ENCODE measurements around the gene CCDC61. TPM values are rescaled to one million over a fixed set of nuclear protein-coding genes. Genes with fewer than 3 reads are reported as not detected.

Gene CCDC61
- total and polyA plus RNA-seq, 3 donors from 2014 or later: 25.6 to 32.5 (median 31.2) TPM

DNA sequence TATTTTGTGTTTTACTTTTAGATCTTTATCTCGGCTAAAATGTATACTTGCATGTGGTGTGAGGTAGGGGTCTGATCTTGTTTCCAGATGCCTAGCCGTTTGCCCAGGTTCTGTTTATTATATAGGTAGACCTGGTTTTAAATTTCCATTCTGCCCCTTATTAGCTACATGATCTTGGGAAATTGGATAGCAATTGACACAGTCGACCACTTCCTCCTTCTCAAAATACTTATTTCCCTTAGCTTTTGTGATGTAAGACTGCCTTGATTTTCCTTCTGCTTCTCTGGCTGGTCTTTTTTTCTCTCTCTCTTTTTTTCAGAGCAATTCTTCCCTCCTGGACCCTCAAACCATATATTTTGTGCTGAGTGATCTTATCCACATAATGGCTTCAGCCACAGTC, 30.6 kb downstream of the CCDC61 start:
- intact Hi-C loops (cut with DNase I; ENCODE audit: low total_unique reads): loop anchor here (10.0 kb wide), 1 partner anchor 239 kb away; no protein-coding TSS in a partner anchor
- H3K27ac ChIP-seq: no peak overlapping the region
- no peak for DNase-seq
- TF ChIP-seq, protein P1, sequence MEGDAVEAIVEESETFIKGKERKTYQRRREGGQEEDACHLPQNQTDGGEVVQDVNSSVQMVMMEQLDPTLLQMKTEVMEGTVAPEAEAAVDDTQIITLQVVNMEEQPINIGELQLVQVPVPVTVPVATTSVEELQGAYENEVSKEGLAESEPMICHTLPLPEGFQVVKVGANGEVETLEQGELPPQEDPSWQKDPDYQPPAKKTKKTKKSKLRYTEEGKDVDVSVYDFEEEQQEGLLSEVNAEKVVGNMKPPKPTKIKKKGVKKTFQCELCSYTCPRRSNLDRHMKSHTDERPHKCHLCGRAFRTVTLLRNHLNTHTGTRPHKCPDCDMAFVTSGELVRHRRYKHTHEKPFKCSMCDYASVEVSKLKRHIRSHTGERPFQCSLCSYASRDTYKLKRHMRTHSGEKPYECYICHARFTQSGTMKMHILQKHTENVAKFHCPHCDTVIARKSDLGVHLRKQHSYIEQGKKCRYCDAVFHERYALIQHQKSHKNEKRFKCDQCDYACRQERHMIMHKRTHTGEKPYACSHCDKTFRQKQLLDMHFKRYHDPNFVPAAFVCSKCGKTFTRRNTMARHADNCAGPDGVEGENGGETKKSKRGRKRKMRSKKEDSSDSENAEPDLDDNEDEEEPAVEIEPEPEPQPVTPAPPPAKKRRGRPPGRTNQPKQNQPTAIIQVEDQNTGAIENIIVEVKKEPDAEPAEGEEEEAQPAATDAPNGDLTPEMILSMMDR (IDR thresholded peaks at IDR 0.05): no peak
- no peak for TF ChIP-seq POLR2A (IDR thresholded peaks at IDR 0.05)
- H3K4me1 ChIP-seq: no peaks in the 10 kb centered on the region
- 85 to 91% methylated on average over 3 of the region's 3 CpGs for WGBS, 2 donors
- H3K4me3 ChIP-seq: no peak overlapping the region
- H3K36me3 ChIP-seq (ENCODE audit: low read depth, missing control alignments): no peaks in the 10 kb centered on the region
- H3K9me3 ChIP-seq: no peaks in the 10 kb centered on the region
- no peaks in the 10 kb centered on the region for H3K27me3 ChIP-seq

DNA sequence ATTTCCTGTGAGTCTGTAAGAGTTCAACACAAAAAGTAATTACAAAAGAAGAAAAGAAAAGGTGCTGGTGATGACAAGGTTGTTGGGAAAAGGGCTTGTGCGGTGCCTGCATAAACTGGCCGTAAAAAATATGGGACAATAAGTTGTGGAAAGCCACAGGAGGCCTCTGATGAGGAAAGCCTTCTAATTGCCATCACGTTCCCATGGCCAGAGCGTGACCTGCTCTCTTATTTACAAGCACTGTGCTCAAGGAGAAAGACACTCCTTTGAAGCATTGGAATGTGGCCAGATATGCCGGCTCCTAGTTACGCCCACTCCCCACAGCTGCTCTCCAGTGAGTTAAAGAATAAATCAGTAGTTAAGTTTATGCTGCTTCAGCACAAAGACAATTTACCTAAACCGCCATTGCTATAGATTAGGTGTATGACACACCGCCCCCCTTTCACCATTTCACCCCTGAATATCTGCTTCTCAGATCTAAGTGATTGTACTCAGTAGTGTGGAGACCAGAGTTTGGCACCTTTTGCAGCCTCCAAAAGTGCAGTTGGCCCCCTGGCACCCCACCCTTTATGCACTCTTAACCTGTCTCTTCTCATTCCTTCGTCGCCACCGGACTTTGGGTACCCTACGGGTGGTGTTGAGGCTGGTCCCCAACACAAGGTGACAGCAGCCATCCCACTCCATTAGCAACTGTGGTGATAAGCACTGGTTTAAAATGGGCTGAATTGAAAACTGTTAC, 35.7 kb downstream of the CCDC61 start:
- intact Hi-C loops (cut with DNase I; ENCODE audit: low total_unique reads): no loop called here
- DNase-seq: no peak
- H3K27me3 ChIP-seq: no peaks in the 10 kb centered on the region

DNA sequence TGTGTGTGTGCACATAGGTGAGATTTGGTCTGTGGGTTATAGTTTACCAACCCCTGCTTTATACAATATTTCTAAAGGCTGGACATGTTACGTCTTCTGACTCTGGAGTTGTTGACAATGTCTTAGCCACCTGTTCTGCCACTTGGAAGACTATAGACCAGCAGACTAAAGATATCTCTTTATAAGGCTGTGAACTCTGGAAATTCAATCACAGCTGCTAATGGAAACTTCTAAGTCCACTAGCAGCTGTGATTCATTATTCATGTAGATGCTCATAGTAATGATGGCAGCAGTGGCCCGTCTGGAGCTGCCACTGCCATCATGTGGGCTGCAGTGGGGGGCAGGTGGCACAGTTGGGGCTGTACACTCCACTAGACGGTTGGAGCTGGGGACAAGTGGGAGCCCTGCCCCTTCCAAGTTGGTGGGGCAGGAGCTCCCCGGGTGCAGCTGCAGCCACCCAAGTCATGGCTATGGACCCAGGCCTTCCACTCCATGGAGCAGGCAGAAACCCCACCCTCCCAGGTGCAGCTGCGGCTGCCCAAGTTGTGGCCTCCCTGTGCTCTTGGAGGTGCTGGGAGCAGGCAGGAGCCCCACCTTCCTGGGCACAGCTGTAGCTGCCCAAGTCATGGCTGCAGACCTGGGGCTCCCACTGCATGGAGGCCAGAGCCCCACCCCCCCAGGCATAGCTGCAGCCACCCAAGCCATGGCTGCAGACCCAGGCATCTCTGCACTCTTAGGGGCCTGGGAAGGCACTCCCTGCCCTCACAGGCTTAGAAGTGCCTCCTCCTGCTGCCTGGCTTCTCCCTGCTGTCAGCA, 36.7 kb downstream of the CCDC61 start:
- intact Hi-C loops (cut with DNase I; ENCODE audit: low total_unique reads): no loop called here
- no peak for DNase-seq
- no peaks in the 10 kb centered on the region for H3K27me3 ChIP-seq
- H3K36me3 ChIP-seq (ENCODE audit: low read depth, missing control alignments): no peaks in the 10 kb centered on the region
- H3K4me3 ChIP-seq: no peak overlapping the region
- no peaks in the 10 kb centered on the region for H3K9me3 ChIP-seq
- TF ChIP-seq POLR2A (IDR thresholded peaks at IDR 0.05): no peak
- TF ChIP-seq, protein P1 (IDR thresholded peaks at IDR 0.05): no peak
- WGBS, 2 donors: 88 to 96% methylated on average over 2 to 5 of the region's 5 CpGs
- no peak overlapping the region for H3K27ac ChIP-seq
- no peaks in the 10 kb centered on the region for H3K4me1 ChIP-seq

More for the DNA sequence above, 35.7 kb downstream of the CCDC61 start:
- no peaks in the 10 kb centered on the region for H3K36me3 ChIP-seq (ENCODE audit: low read depth, missing control alignments)
- WGBS, 2 donors: 60 to 64% methylated on average over 12 of the region's 12 CpGs
- no peaks in the 10 kb centered on the region for H3K4me1 ChIP-seq
- H3K27ac ChIP-seq: no peak overlapping the region
- no peaks in the 10 kb centered on the region for H3K9me3 ChIP-seq
- TF ChIP-seq, protein P1 (IDR thresholded peaks at IDR 0.05): no peak
- TF ChIP-seq POLR2A (IDR thresholded peaks at IDR 0.05): no peak
- H3K4me3 ChIP-seq: no peak overlapping the region

DNA sequence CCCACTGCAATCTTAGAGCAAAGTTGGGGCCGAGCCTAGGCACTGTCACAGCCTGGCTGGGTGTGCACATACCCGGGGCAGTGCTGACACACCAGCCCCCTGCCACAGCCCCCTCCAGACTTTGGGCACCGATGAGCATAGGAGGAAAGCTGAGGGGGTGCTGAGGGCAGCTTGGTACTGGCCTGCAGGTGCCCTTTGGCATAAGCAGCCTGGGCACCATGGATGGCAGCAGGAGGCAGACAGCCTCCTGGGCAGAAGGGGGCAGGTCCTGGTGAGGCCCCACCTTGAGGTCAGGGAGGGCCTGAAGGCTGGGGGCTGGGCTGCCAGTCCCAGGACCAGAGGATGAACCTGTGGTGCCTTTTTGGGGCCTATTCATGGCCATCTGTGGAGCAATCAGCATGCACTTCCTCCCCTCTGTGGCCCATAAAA, 37.3 kb downstream of the CCDC61 start:
- DNase-seq: no peak
- H3K4me1 ChIP-seq: no peaks in the 10 kb centered on the region
- whole genome bisulfite sequencing, 2 donors: 86 to 95% methylated on average over 2 to 3 of the region's 3 CpGs
- H3K9me3 ChIP-seq: no peaks in the 10 kb centered on the region
- TF ChIP-seq POLR2A (IDR thresholded peaks at IDR 0.05): no peak
- TF ChIP-seq, protein P1 (IDR thresholded peaks at IDR 0.05): no peak
- no peaks in the 10 kb centered on the region for H3K27me3 ChIP-seq
- H3K36me3 ChIP-seq (ENCODE audit: low read depth, missing control alignments): no peaks in the 10 kb centered on the region
- intact Hi-C loops (cut with DNase I; ENCODE audit: low total_unique reads): no loop called here
- H3K27ac ChIP-seq: no peak overlapping the region
- H3K4me3 ChIP-seq: no peak overlapping the region
